SKM-1 (cell line): ENCODE data around the gene CNOT2.

Experiments
- DNase-seq: peaks from one replicate; lab custom pipeline; 2025; ENCODE audit not compliant: unreplicated experiment; lab: John Stamatoyannopoulos, UW

Gene CNOT2

DNA sequence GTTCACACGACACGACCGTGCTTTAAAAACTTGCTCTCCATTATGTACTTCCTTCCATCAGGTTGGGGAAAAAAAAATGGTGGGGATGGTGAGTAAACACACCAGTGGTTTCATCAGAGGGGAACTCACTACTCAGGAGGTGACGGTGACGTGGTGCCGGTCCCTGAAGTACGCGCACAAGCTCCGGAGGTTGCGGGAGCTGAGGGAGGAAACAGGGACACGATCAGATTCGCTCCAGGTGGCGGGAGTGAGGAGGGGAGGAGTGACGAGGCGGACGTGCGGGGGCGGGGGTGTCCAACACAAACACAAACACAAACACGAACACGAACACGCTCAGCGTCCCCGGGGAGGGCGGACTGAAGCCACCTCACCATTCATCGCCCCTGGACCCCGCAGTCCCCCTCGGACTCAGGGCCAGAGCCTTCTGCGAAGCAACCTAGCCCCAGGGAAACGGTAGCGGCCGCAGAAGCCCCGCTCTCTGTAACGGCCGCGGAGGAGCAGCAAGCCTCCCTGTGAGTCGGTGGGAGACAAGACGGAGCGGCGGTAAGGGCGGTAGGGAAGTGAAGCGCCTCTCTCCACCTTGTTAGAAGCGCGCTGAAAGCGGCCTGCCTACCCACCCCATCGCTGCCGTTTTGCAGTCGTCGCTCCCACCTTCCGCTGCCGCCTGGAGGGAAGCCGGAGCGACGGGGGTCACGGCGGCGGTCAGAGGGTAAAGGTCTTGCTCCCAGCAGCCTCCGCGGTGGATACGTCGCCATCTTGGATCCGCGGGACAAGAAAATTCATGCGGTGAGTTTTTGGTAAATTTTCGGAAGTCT lies at the start of gene CNOT2:
CNOT2 (plus strand) TSS at position 739 of the 815 bp plus-strand sequence. CDS start 34,794 bp downstream, outside the sequence.
- peak; percentile 42 for DNase-seq

DNA sequence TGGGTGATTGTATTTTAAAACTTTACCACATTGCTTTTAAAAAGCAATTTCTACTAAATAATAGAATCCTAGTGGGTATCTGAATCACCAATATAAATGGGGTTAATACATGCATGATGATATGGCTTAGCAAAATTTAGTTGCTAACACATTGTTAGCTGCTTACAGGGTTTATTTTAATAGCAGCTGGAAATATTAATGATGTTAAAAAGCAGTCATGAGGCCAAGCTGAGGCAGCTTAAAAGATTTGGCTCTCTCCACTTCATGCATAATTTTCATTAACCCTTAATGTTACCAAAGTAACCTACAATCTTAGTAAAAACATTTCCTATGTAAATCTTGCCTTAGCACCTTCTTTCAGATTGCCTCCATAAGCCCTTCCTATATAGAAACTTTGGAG lies 49.2 kb upstream of the CNOT2 start:
- DNase-seq: no peak

- no peak for DNase-seq
Measured at GRCh38 chr12:70196811-70197281, 46.4 kb upstream of the CNOT2 start.

DNA sequence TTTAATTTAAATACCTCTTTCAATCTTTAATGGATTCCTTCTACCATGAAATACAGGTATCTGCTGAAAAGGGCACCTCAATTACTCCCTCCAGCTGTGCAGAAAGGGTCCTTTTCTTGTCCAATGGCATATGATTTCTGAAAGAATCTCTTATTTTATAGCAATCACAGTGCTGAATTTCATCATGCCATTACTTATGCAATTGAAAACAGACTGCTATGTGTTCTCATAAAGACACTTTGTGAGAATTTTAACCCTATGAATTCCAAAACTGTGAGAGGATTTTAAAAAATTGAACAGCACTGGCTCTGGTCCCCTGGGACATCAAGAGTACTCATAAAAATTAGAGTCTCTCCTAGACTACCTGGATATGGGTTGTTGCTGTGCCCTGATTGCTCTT lies 45.9 kb upstream of the CNOT2 start:
- DNase-seq: no peak

DNA sequence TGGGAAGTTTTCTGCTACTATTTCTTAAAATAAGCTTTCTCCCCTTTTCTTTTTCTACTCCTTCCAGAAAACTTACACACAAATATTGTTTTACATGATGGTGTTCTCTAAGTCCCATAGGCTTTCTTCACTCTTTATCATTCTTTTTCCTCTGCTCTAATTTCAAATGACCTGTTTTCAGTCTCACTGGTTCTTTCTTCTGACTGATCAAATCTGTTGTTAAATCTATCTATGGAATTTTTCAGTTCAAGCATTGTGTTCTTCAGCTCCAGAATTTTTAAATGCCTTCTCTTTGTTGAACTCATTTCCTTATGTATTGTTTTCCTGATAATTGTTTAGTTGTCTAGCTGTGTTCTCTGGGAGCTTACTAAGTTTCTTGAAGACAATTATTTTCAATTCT lies 29.5 kb upstream of the CNOT2 start:
- DNase-seq: no peak

- no peak for DNase-seq
Measured at GRCh38 chr12:70214972-70215617, 28.1 kb upstream of the CNOT2 start.

DNA sequence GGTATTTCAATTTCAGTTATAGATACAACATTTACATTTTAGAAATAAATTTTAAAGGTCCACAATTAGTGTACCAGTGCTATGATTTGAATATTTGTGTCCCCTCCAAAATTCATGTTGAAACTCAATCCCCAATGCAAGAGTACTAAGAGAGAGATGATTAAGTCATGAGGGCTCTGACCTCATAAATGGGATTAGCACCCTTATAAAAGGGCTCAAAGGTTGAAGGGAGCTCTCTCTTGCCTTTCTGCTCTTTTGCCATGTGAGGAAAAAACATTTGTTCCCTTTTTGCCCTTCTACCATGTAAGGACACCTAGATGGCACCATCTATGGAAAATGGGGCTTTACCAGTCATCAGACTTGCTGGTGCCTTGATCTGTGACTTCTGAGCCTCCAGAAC lies 25.8 kb upstream of the CNOT2 start:
- DNase-seq: no peak

DNA sequence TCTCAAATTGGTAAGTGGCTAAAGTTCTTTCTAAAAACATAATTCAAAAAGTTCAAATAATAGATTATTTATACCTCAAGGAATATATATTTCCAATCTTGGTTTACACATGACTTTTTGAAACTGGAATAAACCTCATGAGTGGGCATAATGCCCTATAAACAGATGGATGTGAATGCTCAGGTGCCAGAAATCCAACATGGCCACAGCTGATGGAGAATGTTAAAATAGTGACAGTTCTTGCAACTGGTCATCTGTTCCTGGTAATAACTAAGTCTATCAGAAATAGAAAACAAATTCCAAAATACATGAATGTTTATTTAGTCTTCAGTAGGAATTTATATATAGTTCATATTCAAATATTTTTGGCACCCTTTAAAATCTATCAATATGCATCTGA lies 21.6 kb upstream of the CNOT2 start:
- DNase-seq: no peak

- DNase-seq: no peak
Measured at GRCh38 chr12:70227911-70228310, 15.3 kb upstream of the CNOT2 start.

DNA sequence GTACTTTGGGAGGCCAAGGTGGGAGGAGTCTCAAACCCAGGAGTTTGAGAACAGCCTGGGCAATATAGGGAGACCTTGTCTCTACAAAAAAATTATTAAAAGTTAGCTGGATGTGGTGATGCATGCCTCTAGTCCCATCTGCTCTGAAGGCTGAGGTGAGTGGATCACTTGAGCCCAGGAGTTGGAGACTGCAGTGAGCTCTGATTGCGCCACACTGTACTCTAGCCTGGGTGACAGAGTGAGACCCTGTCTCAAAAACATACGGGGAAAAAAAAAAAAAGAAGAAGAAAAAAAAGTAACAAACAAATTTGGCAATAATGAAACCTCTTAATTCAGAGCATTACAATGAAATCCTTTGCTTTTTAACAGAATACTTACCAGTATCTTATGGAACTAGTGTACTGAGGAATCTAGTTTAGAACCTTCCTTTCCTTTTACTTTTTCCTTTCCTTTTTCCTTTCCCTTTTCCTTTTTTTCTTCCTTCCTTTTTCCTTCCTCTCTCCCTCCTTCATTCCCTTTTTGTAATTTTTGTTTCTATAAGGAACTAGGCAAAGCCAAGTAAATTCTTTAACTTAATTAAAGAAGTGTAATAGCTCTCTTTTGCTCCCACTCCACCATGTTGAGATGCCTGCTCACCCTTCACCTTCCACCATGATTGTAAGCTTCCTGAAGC lies 12.2 kb upstream of the CNOT2 start:
- no peak for DNase-seq

- no peak for DNase-seq
Measured at GRCh38 chr12:70236990-70237389, 6.2 kb upstream of the CNOT2 start.

GRCh38 chr12:70240673-70241072 lies 2.6 kb upstream of the CNOT2 start:
- no peak for DNase-seq

- DNase-seq: no peak
Measured at GRCh38 chr12:70241845-70242244, 1.4 kb upstream of the CNOT2 start.

DNA sequence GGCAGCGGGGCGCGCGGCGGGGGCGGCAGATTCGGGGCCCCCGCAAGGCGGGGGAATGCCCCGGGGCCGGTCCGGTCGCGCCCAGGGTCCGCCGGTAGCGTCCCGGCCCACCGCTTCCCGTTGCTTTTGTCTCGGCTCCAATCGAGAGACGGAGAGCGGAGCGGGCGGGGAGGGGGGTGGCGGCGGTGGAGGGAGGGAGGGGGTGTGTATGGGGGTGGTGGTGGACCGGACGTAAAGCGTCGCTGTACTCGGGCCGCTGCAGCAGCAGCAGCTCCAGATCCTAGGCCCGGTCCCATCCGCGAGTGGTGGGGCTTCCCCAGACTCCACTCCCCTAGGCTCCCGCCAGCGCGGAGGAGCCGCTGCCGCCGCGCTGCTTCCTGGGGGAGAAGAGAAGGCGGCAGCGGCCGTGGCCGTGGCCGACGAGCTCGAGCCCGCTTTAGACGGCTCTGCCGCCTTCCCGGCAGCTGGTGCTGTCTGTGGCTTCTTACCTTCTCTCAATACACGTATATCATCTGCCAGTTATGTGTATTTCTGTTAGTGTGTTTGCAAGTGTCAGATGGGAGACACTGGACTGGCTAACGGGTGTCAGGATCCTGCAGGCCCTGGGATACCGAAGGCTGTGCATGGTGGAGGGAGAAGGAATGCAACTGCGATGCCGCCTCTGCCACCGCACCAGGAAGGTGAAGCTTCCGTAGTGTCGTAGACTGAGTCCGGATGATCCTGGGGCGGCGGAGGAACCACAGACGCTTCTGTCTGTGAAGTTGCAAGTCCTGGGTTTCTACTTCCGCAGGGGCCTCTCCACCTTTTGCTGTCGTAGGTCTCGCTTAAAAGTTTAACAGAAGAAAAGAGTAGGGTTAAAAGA lies 508 bp downstream of the CNOT2 start:
- DNase-seq: peak; percentile 2

GRCh38 chr12:70244409-70244808 lies 1.2 kb downstream of the CNOT2 start:
- DNase-seq: no peak

DNA sequence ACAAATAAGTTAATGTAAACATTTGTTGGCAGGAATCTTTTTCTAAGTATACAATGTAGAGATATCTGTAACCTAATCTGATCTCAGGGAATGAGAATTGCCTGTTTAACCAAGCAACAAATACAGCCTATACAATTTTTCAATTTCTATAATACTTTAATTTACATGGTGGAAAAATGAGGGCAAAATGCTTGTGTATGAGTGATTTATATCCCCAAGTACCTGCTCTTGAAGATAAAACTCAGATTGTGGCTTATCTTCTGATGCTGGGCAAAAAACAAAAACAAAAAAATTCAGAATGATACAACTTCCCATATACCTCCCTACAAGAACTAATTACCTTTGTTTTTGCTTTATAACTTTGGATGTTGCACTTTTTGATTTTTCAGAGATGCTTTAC lies 2.2 kb downstream of the CNOT2 start:
- DNase-seq: no peak

DNA sequence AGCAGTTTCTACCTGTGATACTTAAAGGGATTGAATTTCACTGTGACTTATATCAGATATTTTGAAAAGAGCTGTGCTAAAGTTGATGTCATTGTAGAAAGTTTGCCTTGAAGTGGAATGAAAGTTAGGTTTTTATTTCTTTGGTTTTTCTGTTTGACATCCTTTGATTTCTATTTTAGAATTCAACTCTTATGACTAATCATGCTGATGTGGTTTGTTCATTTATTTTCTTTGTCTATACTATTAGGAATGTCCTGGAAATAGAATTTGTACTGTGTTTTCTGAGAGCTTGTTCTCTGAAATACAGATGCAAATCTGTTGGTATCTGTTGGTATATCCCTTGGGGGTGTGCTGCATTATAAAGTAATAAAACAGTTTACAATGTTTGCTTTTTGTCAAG lies 3.3 kb downstream of the CNOT2 start:
- DNase-seq: no peak

GRCh38 chr12:70247653-70248199 lies 4.5 kb downstream of the CNOT2 start:
- DNase-seq: no peak

- DNase-seq: no peak
Measured at GRCh38 chr12:70248876-70249275, 5.6 kb downstream of the CNOT2 start.

DNA sequence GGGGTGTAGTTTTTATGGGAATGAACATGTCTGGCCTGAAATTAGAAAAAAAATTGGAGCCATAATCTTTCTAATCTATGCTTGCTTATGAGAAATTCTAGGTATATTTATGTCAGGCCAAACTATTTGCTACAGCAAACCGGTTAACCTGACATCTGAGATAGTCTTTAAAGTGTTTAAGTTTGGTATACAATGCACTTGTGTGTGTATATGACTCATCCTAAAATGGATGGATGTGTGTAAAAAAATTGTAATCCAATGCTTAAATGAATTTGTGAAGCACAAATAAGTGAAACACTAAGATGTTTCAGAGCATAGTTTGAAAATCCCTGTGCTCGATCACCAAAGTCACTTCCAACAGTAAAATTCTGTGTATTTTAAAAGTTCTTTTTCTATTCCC lies 6.7 kb downstream of the CNOT2 start:
- DNase-seq: no peak

GRCh38 chr12:70251226-70251625 lies 8.0 kb downstream of the CNOT2 start:
- DNase-seq: no peak
